GM23338 (cell line): ENCODE results near the gene TTC13. TPM values are rescaled to one million over a fixed set of nuclear protein-coding genes. Genes with fewer than 3 reads are reported as not detected.

Source experiments
- ATAC-seq: fragments of 200-7000 bp; cut with Tn5 transposase; 3 replicates; pipeline ENCODE4 v1.9.1; 2020
- DNase-seq: peaks from one replicate; pipeline ENCODE4 v3.0.0-alpha.2; 2015; ENCODE audit warnings: low spot score
- H2AFZ ChIP-seq: fragments of 200-600 bp; sonication (generic); 2 replicates; pipeline ENCODE4 v1.8.0; 2016; ENCODE audit warnings: antibody characterized with exemption, mild to moderate bottlenecking, moderate library complexity
- H3F3A ChIP-seq: fragments of 200-600 bp; sonication (generic); replicated peaks from 2 replicates; pipeline ENCODE4 v1.8.0; 2017; ENCODE audit warnings: antibody characterized with exemption, mixed run types, low read depth
- H3K27ac ChIP-seq: fragments of 200-600 bp; sonication (generic); 2 replicates; pipeline ENCODE4 v1.6.1; 2016; ENCODE audit warnings: low read depth
- H3K27me3 ChIP-seq: fragments of 200-600 bp; sonication (generic); 2 replicates; pipeline ENCODE4 v1.8.0; 2016; ENCODE audit warnings: mild to moderate bottlenecking, mixed run types, moderate library complexity; ENCODE audit not compliant: insufficient read depth
- H3K36me3 ChIP-seq: fragments of 200-600 bp; sonication (generic); 2 replicates; pipeline ENCODE4 v1.8.0; 2016; ENCODE audit warnings: mild to moderate bottlenecking; ENCODE audit not compliant: insufficient read depth
- H3K4me1 ChIP-seq: fragments of 200-600 bp; sonication (generic); 2 replicates; pipeline ENCODE4 v1.8.0; 2016; ENCODE audit warnings: mild to moderate bottlenecking, moderate library complexity; ENCODE audit not compliant: insufficient read depth
- H3K4me2 ChIP-seq: fragments of 200-600 bp; sonication (generic); 2 replicates; pipeline ENCODE4 v1.7.1; 2017; ENCODE audit warnings: mixed run types
- H3K4me3 ChIP-seq: fragments of 200-600 bp; sonication (generic); 2 replicates; pipeline ENCODE4 v1.6.1; 2016; ENCODE audit warnings: mixed run types
- H3K79me2 ChIP-seq: fragments of 200-600 bp; sonication (generic); replicated peaks from 2 replicates; pipeline ENCODE4 v1.8.0; 2017; ENCODE audit warnings: mild to moderate bottlenecking; ENCODE audit not compliant: insufficient read depth
- H3K9me2 ChIP-seq: fragments of 200-600 bp; sonication (generic); 2 replicates; pipeline ENCODE4 v1.8.0; 2017; ENCODE audit not compliant: insufficient read depth
- H4K20me1 ChIP-seq: fragments of 200-600 bp; sonication (generic); replicated peaks from 2 replicates; pipeline ENCODE4 v1.8.0; 2017; ENCODE audit warnings: mild to moderate bottlenecking; ENCODE audit not compliant: insufficient read depth
- H3K27ac Mint-ChIP-seq: 2 replicates; pipeline ENCODE4 v1.8.0; 2020; ENCODE audit warnings: inconsistent platforms, mild to moderate bottlenecking, moderate library complexity, mixed read lengths
- H3K27me3 Mint-ChIP-seq: 3 replicates; pipeline ENCODE4 v1.8.0; 2022; ENCODE audit warnings: low read depth, mild to moderate bottlenecking, moderate library complexity, mixed read lengths, inconsistent platforms; ENCODE audit not compliant: insufficient read depth, poor library complexity
- H3K36me3 Mint-ChIP-seq: 3 replicates; pipeline ENCODE4 v1.8.0; 2021; ENCODE audit warnings: low read depth, mild to moderate bottlenecking, inconsistent platforms, moderate library complexity, mixed read lengths
- H3K4me1 Mint-ChIP-seq: 3 replicates; pipeline ENCODE4 v1.8.0; 2020; ENCODE audit warnings: mild to moderate bottlenecking, inconsistent platforms, mixed read lengths
- H3K4me3 Mint-ChIP-seq: 3 replicates; pipeline ENCODE4 v1.8.0; 2021; ENCODE audit warnings: moderate library complexity, mild to moderate bottlenecking, inconsistent platforms, mixed read lengths
- H3K9me3 Mint-ChIP-seq: 3 replicates; pipeline ENCODE4 v1.8.0; 2020; ENCODE audit warnings: moderate library complexity, mild to moderate bottlenecking, inconsistent platforms, mixed read lengths
- CREB1 ChIP-seq: fragments of 250-450 bp; sonication (Bioruptor Pico); IDR thresholded peaks from 2 replicates; pipeline ENCODE4 v1.5.0; 2020; ENCODE audit warnings: low read depth, mild to moderate bottlenecking, moderate library complexity
- ETS1 ChIP-seq: IDR thresholded peaks from 2 replicates; pipeline ENCODE4 v1.6.1; 2016; ENCODE audit warnings: antibody characterized with exemption
- EZH2 ChIP-seq: fragments of 200-600 bp; sonication (generic); IDR thresholded peaks from one replicate; pipeline ENCODE4 v1.8.0; 2017; ENCODE audit warnings: antibody characterized with exemption, mild to moderate bottlenecking, low read depth; ENCODE audit not compliant: unreplicated experiment
- EZH2phosphoT487 ChIP-seq: fragments of 200-600 bp; sonication (generic); IDR thresholded peaks from one replicate; pipeline ENCODE4 v1.8.1; 2018; ENCODE audit warnings: antibody characterized with exemption; ENCODE audit not compliant: unreplicated experiment
- POLR2AphosphoS5 ChIP-seq: IDR thresholded peaks from 2 replicates; pipeline ENCODE4 v1.6.1; 2016; ENCODE audit warnings: antibody characterized with exemption, low read depth
- ZNF331 ChIP-seq: fragments of 250-450 bp; sonication (Bioruptor Pico); IDR thresholded peaks from 2 replicates; pipeline ENCODE4 v1.5.0; 2020; ENCODE audit warnings: low read depth, mild to moderate bottlenecking, moderate library complexity
- polyA plus RNA-seq: library from polyadenylated mRNA; unstranded; fragments of >200 nt; fragmentation: Nextera tagmentation; extraction: Ambion mirVana; gene quantifications from 2 replicates; pipeline ENCODE4 v1.2.1, GENCODE V29; 2016
- total RNA-seq: library from RNA; depleted of rRNA; stranded (reverse); fragments of >200 nt; shearing (Covaris generic); gene quantifications from 2 replicates; pipeline ENCODE4 v1.2.3, GENCODE V29; 2014
- TF ChIP-seq, protein P1 (sequence below): fragments of 250-450 bp; sonication (Bioruptor Pico); IDR thresholded peaks from 2 replicates; pipeline ENCODE4 v1.5.0; 2020; ENCODE audit warnings: mild to moderate bottlenecking, moderate library complexity

The TTC13 gene
- total and polyA plus RNA-seq, 2 experiments from 2014 or later, result 3.8 to 9.4 TPM

DNA sequence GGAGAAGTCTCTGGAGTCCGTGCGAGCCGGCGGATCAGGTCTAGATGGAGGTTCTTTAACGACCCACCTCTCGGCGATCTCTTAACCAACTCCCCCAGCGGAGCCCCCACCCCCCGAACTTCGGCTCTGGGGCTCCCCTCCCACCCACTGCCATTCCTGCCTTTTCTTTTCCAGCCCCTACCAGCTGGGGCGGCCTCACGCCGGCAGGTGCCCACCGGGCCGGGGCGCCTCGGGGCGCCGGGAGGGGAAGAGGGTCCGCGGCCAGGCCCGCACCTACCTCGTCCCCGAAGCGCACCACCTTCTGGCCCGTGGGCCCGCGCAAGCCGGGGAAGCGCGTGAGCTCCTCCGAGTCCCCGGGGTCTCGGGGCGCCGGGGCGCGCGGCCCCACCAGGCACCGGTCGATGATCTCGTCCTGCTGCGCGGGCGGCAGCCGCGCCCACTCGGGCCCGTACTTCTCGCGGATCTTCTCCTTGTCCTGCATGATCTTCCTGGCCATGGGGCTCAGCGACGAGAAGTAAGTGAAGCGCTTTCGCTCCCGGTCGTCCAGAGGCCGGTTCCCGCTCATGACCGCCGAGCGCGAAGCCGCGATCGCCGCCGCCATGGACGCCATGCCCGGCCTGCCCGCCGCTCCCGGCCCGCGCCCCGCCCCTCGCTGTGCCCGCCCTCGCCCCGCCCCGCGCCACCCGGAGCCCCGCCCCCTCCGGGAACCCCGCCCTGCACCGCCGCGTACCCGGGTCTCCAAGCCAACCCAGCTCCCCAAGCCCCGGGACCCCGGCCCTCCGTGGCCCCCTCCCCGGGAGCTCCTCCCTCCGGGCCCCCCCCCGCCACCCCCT lies 110.5 kb downstream of the TTC13 start, which contains the start of gene C1orf198:
TSS of gene C1orf198 (minus strand) at position 619 of the 833 bp plus-strand sequence. CDS start at position 610, 9 bp downstream.
- Mint-ChIP-seq H3K4me3 (peak within 1 kb of the TSS; percentile 91), H3K9me3 (no peaks in the 10 kb centered on the region), H3K4me1 (peaks cover 48% of the 10 kb centered on the region), H3K27me3 (peaks cover 8% of the 10 kb centered on the region), H3K36me3 (peaks cover 4% of the 10 kb centered on the region; the same call in 1 of the 3 replicates), H3K27ac (peak within 1 kb of the TSS; percentile 97)
- Histone ChIP-seq H3K4me2 (peak within 1 kb of the TSS; percentile 98), H4K20me1 (peaks cover 9% of the 10 kb centered on the region; the same call in 1 of the 2 replicates), H3K27me3 (peaks cover 10% of the 10 kb centered on the region), H3K27ac (peak within 1 kb of the TSS; percentile 96), H3K4me1 (peaks cover 36% of the 10 kb centered on the region), H2AFZ (peak within 1 kb of the TSS; percentile 95), H3F3A (no peaks in the 10 kb centered on the region), H3K36me3 (no peaks in the 10 kb centered on the region), H3K79me2 (peaks cover 42% of the 10 kb centered on the region), H3K4me3 (peak within 1 kb of the TSS; percentile 88), H3K9me2 (no peaks in the 10 kb centered on the region)
- DNase-seq (peak; percentile 72), ATAC-seq (peak; percentile 78)
- no peak for TF ChIP-seq ZNF331
- peak; percentile 72 for TF ChIP-seq POLR2AphosphoS5

DNA sequence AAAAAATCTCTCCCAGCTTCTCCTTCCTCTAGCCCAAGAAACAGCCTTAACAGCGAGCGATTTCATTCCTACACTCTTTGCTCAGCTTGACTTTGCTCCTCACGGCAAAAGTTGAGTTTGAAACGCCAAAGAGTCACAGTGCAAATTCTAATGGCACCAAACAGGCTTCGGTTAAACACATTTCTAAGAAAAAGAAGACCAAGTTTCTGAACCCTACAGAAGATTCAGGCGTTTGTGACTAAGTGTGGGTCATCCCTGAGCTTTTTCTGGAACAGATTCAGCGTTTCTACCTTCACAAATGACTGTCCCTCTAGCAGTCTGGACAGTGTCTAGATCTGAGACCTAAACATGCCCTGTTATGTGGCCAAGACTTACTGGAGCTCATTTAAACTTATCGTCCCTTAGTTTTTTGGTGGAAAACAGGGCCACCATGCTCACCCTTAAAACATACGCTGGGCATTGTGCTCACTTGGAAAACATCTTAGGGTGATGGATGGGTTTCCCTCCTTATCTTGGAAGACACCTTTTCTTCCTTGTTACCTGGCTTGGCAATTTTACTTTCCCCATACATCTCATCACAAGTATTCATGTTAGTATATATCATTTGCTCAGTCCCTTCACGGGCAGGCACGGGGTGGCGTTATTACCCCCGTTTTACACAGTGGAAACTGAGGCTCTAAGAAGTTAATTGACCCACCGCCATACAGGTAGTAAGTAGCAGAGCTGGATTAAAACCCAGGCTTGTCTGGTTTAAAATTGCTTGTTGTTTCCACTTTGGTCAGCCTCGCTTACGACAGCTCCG lies 111.4 kb downstream of the TTC13 start:
- no peaks in the 10 kb centered on the region for H3K9me3 Mint-ChIP-seq
- Histone ChIP-seq H2AFZ (peak overlapping the region; percentile 95), H3K79me2 (peaks cover 50% of the 10 kb centered on the region), H3F3A (no peaks in the 10 kb centered on the region), H4K20me1 (peaks cover 9% of the 10 kb centered on the region; the same call in 1 of the 2 replicates), H3K9me2 (no peaks in the 10 kb centered on the region), H3K4me2 (peak overlapping the region; percentile 98), H3K27me3 (peaks cover 10% of the 10 kb centered on the region), H3K4me1 (peaks cover 43% of the 10 kb centered on the region), H3K36me3 (no peaks in the 10 kb centered on the region), H3K27ac (no peak overlapping the region), H3K4me3 (peak overlapping the region; percentile 88)
- H3K4me1 Mint-ChIP-seq, result peaks cover 56% of the 10 kb centered on the region
- H3K36me3 Mint-ChIP-seq, result peaks cover 4% of the 10 kb centered on the region; the same call in 1 of the 3 replicates
- no peak overlapping the region; the same call in 1 of the 2 replicates for H3K27ac Mint-ChIP-seq
- peaks cover 8% of the 10 kb centered on the region for H3K27me3 Mint-ChIP-seq
- ATAC-seq (no peak), DNase-seq (no peak)
- H3K4me3 Mint-ChIP-seq, result peak overlapping the region; percentile 91
- TF ChIP-seq ETS1 (no peak), POLR2AphosphoS5 (no peak), CREB1 (CRISPR knock-in tag) (no peak), EZH2 (no peak), EZH2phosphoT487 (no peak)
- TF ChIP-seq, protein P1, sequence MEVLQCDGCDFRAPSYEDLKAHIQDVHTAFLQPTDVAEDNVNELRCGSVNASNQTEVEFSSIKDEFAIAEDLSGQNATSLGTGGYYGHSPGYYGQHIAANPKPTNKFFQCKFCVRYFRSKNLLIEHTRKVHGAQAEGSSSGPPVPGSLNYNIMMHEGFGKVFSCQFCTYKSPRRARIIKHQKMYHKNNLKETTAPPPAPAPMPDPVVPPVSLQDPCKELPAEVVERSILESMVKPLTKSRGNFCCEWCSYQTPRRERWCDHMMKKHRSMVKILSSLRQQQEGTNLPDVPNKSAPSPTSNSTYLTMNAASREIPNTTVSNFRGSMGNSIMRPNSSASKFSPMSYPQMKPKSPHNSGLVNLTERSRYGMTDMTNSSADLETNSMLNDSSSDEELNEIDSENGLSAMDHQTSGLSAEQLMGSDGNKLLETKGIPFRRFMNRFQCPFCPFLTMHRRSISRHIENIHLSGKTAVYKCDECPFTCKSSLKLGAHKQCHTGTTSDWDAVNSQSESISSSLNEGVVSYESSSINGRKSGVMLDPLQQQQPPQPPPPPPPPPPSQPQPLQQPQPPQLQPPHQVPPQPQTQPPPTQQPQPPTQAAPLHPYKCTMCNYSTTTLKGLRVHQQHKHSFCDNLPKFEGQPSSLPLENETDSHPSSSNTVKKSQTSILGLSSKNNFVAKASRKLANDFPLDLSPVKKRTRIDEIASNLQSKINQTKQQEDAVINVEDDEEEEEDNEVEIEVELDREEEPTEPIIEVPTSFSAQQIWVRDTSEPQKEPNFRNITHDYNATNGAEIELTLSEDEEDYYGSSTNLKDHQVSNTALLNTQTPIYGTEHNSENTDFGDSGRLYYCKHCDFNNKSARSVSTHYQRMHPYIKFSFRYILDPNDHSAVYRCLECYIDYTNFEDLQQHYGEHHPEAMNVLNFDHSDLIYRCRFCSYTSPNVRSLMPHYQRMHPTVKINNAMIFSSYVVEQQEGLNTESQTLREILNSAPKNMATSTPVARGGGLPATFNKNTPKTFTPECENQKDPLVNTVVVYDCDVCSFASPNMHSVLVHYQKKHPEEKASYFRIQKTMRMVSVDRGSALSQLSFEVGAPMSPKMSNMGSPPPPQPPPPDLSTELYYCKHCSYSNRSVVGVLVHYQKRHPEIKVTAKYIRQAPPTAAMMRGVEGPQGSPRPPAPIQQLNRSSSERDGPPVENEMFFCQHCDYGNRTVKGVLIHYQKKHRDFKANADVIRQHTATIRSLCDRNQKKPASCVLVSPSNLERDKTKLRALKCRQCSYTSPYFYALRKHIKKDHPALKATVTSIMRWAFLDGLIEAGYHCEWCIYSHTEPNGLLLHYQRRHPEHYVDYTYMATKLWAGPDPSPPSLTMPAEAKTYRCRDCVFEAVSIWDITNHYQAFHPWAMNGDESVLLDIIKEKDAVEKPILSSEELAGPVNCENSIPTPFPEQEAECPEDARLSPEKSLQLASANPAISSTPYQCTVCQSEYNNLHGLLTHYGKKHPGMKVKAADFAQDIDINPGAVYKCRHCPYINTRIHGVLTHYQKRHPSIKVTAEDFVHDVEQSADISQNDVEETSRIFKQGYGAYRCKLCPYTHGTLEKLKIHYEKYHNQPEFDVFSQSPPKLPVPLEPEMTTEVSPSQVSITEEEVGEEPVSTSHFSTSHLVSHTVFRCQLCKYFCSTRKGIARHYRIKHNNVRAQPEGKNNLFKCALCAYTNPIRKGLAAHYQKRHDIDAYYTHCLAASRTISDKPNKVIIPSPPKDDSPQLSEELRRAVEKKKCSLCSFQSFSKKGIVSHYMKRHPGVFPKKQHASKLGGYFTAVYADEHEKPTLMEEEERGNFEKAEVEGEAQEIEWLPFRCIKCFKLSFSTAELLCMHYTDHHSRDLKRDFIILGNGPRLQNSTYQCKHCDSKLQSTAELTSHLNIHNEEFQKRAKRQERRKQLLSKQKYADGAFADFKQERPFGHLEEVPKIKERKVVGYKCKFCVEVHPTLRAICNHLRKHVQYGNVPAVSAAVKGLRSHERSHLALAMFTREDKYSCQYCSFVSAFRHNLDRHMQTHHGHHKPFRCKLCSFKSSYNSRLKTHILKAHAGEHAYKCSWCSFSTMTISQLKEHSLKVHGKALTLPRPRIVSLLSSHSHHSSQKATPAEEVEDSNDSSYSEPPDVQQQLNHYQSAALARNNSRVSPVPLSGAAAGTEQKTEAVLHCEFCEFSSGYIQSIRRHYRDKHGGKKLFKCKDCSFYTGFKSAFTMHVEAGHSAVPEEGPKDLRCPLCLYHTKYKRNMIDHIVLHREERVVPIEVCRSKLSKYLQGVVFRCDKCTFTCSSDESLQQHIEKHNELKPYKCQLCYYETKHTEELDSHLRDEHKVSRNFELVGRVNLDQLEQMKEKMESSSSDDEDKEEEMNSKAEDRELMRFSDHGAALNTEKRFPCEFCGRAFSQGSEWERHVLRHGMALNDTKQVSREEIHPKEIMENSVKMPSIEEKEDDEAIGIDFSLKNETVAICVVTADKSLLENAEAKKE (CRISPR knock-in tag), result no peak
